Activated naive CD4-positive, alpha-beta T cell treated with anti-CD3 and anti-CD28 coated beads, Interleukin-2, amount 50 U/mL, for 24 hours (primary cell): ENCODE measurements around the gene BCL7B.
"Not testable (repeated sequence)": the region's sequence is repeated elsewhere in the genome, so short reads cannot be mapped to it uniquely, and the experiment has no call there.

Experiments used
- H3K27ac Mint-ChIP-seq: one replicate; pipeline ENCODE4 v1.8.0; 2021; ENCODE audit warnings: mild to moderate bottlenecking, mixed read lengths
- H3K27me3 Mint-ChIP-seq: one replicate; pipeline ENCODE4 v1.8.0; 2021; ENCODE audit warnings: mixed read lengths
- H3K36me3 Mint-ChIP-seq: one replicate; pipeline ENCODE4 v1.8.0; 2021; ENCODE audit warnings: mixed read lengths
- H3K4me1 Mint-ChIP-seq: one replicate; pipeline ENCODE4 v1.8.0; 2021; ENCODE audit warnings: mixed read lengths
- H3K4me3 Mint-ChIP-seq: one replicate; pipeline ENCODE4 v1.8.0; 2021; ENCODE audit warnings: mild to moderate bottlenecking, mixed read lengths
- H3K9me3 Mint-ChIP-seq: one replicate; pipeline ENCODE4 v1.8.0; 2021; ENCODE audit warnings: mixed read lengths

Gene BCL7B

GRCh38 chr7:73556208-73557107 lies 1.0 kb downstream of the BCL7B start:
- no peaks in the 10 kb centered on the region for H3K9me3 Mint-ChIP-seq
- peaks cover 32% of the 10 kb centered on the region for H3K4me1 Mint-ChIP-seq
- peaks cover 2% of the 10 kb centered on the region for H3K36me3 Mint-ChIP-seq
- peak overlapping the region; percentile 93 for H3K27ac Mint-ChIP-seq
- peak overlapping the region; percentile 94 for H3K4me3 Mint-ChIP-seq
- H3K27me3 Mint-ChIP-seq, result no peaks in the 10 kb centered on the region

DNA sequence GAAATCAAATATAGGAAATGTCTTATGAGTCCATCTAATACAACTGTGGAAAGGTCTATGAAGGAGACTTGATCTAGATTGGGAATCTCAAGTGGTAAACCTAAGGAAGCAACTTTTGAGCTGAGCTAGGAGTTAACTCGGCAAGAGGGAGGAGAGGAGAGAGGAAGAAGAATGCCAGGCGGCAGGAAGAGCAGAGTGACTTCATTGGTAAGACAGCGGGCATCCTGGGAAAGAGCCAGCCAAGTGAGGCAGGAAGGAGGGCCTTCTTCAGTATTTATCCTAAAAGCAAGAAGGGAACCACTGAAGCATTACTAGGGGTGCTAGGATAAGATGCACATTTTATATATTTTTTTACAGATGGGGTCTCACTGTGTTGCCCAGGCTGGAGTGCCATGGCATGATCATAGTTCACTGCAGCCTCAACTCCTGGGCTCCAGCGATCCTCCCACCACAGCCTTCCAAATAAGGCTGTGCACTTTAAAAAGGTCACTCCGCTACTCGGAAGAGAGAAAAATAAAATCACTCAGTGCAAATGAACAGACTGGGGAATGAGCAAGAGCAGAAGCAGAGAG lies 2.0 kb downstream of the BCL7B start:
- H3K27ac Mint-ChIP-seq, result peak overlapping the region; percentile 93
- H3K4me1 Mint-ChIP-seq, result peaks cover 37% of the 10 kb centered on the region
- H3K4me3 Mint-ChIP-seq, result peak overlapping the region; percentile 94
- no peaks in the 10 kb centered on the region for H3K27me3 Mint-ChIP-seq
- peaks cover 4% of the 10 kb centered on the region for H3K36me3 Mint-ChIP-seq
- no peaks in the 10 kb centered on the region for H3K9me3 Mint-ChIP-seq

DNA sequence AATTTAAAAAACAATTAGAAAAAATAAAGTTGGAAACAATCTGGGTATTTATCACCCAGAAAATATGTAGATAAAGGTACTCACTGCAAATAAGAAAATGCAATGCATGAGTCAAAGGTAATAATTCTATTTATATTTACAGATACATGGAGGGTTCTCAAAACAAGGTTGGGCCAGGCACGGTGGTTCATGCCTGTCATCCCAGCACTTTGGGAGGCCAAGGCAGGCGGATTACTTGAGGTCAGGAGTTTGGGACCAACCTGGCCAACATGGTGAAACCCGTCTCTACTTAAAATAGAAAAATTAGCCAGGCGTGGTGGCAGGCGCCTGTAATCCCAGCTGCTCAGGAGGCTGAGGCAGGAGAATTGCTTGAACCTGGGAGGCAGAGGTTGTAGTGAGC lies 7.4 kb downstream of the BCL7B start:
- H3K36me3 Mint-ChIP-seq, H3K27me3 Mint-ChIP-seq, H3K9me3 Mint-ChIP-seq, H3K4me3 Mint-ChIP-seq, H3K27ac Mint-ChIP-seq: not testable (repeated sequence)
- peaks cover 54% of the 10 kb centered on the region for H3K4me1 Mint-ChIP-seq

- peaks cover 9% of the 10 kb centered on the region for H3K36me3 Mint-ChIP-seq
- peak overlapping the region; percentile 60 for H3K27ac Mint-ChIP-seq
- H3K27me3 Mint-ChIP-seq, result no peaks in the 10 kb centered on the region
- no peak overlapping the region for H3K4me3 Mint-ChIP-seq
- no peaks in the 10 kb centered on the region for H3K9me3 Mint-ChIP-seq
- peaks cover 50% of the 10 kb centered on the region for H3K4me1 Mint-ChIP-seq
These were observed 8.3 kb downstream of the BCL7B start for GRCh38 chr7:73549176-73549575.

DNA sequence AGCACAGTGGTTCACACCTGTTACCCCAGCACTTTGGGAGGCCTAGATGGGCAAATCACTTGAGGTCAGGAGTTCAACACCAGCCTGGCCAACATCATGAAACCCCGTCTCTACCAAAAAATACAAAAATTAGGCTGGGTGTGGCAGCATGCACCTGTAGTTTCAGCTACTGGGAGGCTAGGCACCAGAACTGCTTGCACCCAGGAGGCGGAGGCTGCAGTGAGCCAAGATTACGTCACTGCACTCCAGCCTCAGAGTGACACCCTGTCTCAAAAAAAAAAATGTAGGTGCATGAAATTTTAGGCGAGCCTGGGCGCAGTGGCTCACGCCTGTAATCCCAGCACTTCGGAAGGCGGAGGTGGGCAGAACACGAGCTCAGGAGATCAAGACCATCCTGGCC lies 9.6 kb downstream of the BCL7B start:
- Mint-ChIP-seq H3K27me3 (no peaks in the 10 kb centered on the region), H3K4me1 (peaks cover 47% of the 10 kb centered on the region), H3K27ac (no peak overlapping the region), H3K9me3 (no peaks in the 10 kb centered on the region), H3K36me3 (peaks cover 13% of the 10 kb centered on the region), H3K4me3 (no peak overlapping the region)

- H3K27ac Mint-ChIP-seq, result no peak overlapping the region
- H3K36me3 Mint-ChIP-seq, result peaks cover 10% of the 10 kb centered on the region
- H3K27me3 Mint-ChIP-seq, result no peaks in the 10 kb centered on the region
- H3K4me3 Mint-ChIP-seq, result no peak overlapping the region
- no peaks in the 10 kb centered on the region for H3K9me3 Mint-ChIP-seq
- H3K4me1 Mint-ChIP-seq, result peaks cover 35% of the 10 kb centered on the region
These were observed 12.8 kb downstream of the BCL7B start for GRCh38 chr7:73544678-73545077.

DNA sequence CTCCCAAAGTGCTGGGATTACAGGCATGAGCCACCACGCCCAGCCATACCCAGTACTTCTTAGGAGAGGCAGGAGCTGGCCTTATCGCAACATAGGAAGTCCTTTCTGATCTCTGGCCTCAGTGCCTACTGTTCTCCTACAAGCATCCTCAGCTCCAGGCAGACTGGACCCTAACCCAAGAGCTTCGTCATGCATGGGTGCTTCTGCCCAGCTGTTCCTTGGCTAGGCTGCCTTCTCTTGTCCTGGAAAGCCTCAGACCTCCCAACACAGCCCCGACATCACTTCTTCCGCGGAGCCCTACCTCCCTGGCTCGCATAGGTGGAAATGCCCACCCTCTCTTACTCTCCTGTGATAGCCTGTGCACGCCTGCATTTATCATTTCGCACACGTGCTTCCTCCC lies 15.8 kb downstream of the BCL7B start:
- Mint-ChIP-seq H3K36me3 (peaks cover 12% of the 10 kb centered on the region), H3K4me3 (no peak overlapping the region), H3K4me1 (peaks cover 13% of the 10 kb centered on the region), H3K27me3 (no peaks in the 10 kb centered on the region), H3K9me3 (no peaks in the 10 kb centered on the region), H3K27ac (peak overlapping the region; percentile 41)

- H3K4me1 Mint-ChIP-seq, result peaks cover 3% of the 10 kb centered on the region
- no peak overlapping the region for H3K4me3 Mint-ChIP-seq
- no peaks in the 10 kb centered on the region for H3K9me3 Mint-ChIP-seq
- no peaks in the 10 kb centered on the region for H3K27me3 Mint-ChIP-seq
- peaks cover 12% of the 10 kb centered on the region for H3K36me3 Mint-ChIP-seq
- no peak overlapping the region for H3K27ac Mint-ChIP-seq
These were observed 17.8 kb downstream of the BCL7B start for GRCh38 chr7:73539709-73540108.

DNA sequence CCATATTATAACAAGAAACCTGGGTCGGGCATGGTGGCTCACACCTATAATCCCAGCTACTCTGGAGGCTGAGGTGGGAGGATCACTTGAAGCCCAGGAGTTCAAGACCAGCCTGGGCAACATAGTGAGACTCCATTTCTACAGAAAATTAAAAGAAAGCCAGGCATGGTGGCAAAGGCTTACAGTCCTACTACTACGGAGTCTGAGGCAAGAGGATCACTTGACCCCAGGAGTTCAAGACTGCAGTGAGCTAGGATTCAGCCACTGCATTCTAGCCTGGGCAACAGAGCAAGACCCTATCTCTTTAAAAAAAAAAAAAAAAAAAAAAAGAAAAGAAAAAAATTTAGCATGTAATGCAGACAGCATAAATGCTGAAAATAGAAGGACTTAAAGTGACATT lies 19.0 kb downstream of the BCL7B start:
- H3K9me3 Mint-ChIP-seq, H3K4me1 Mint-ChIP-seq, H3K4me3 Mint-ChIP-seq, H3K27me3 Mint-ChIP-seq, H3K36me3 Mint-ChIP-seq: not testable (repeated sequence)
- peak overlapping the region; percentile 65 for H3K27ac Mint-ChIP-seq

DNA sequence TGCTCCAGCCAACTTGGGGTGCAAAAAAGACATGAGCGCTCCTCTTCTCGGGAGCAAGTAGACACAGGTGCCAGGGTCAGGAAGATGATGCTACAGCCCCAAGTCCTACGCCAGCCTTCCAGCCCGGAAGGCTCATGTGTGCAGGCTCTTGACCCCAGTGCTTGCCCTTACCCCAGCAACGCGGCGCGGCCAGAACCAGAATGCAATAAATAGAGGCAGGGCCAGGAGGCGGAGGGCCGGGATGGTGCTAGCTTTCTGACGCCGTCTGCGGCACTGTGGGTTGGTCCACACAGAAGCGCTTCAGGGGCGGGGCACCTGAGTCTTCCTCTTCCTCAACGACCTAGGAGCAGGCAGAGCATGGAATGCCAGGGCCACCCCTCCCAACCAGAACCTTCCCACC lies 20.4 kb downstream of the BCL7B start:
- no peaks in the 10 kb centered on the region for H3K9me3 Mint-ChIP-seq
- H3K27ac Mint-ChIP-seq, result no peak overlapping the region
- no peaks in the 10 kb centered on the region for H3K27me3 Mint-ChIP-seq
- H3K4me3 Mint-ChIP-seq, result no peak overlapping the region
- peaks cover 8% of the 10 kb centered on the region for H3K36me3 Mint-ChIP-seq
- no peaks in the 10 kb centered on the region for H3K4me1 Mint-ChIP-seq

GRCh38 chr7:73536479-73536878 lies 21.0 kb downstream of the BCL7B start:
- Mint-ChIP-seq H3K27ac (no peak overlapping the region), H3K36me3 (peaks cover 8% of the 10 kb centered on the region), H3K27me3 (no peaks in the 10 kb centered on the region), H3K4me1 (no peaks in the 10 kb centered on the region), H3K4me3 (no peak overlapping the region), H3K9me3 (no peaks in the 10 kb centered on the region)

GRCh38 chr7:73535918-73536317 lies 21.6 kb downstream of the BCL7B start:
- not testable (repeated sequence) for H3K36me3 Mint-ChIP-seq, H3K4me1 Mint-ChIP-seq, H3K9me3 Mint-ChIP-seq, H3K27ac Mint-ChIP-seq, H3K4me3 Mint-ChIP-seq, H3K27me3 Mint-ChIP-seq

DNA sequence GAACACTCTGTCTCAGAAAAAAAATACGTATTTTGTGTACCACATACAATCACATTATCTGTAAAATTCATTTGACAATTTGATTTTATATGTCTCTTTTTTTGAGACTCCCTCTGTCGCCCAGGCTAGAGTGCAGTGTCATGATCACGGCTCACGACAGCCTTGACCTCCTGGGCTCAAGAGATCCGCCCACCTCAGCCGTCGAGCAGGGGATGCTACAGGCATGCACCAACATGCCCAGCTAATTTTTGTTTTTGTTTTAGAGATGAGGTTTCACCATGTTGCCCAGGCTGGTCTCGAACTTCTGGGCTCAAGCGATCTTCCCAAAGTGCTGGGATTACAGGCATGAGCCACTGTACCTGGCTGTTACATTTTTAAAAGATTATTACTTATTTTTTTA lies 23.7 kb downstream of the BCL7B start:
- H3K36me3 Mint-ChIP-seq, result peaks cover 9% of the 10 kb centered on the region
- H3K27me3 Mint-ChIP-seq, result no peaks in the 10 kb centered on the region
- no peaks in the 10 kb centered on the region for H3K4me1 Mint-ChIP-seq
- H3K9me3 Mint-ChIP-seq, result no peaks in the 10 kb centered on the region
- no peak overlapping the region for H3K27ac Mint-ChIP-seq
- H3K4me3 Mint-ChIP-seq, result no peak overlapping the region

DNA sequence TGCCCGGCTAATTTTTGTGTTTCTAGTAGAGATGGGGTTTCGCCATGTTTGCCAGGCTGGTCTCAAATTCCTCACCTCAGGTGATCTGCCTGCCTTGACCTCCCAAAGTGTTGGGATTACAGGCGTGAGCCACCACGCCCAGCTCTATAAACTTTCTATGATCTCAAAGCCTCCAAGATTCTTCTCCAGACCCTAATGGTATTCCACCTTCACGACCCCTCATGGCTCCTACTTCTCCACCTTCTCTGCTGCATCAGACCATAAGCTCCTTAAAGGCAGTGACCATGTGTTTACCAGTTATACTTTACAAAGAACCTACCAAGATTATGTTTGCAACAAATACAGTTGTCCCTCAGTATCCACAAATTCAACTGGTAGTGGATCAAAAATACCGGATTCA lies 25.3 kb downstream of the BCL7B start:
- Mint-ChIP-seq H3K36me3 (peaks cover 4% of the 10 kb centered on the region), H3K27me3 (no peaks in the 10 kb centered on the region), H3K27ac (no peak overlapping the region), H3K4me1 (peaks cover 9% of the 10 kb centered on the region), H3K9me3 (no peaks in the 10 kb centered on the region), H3K4me3 (no peak overlapping the region)

DNA sequence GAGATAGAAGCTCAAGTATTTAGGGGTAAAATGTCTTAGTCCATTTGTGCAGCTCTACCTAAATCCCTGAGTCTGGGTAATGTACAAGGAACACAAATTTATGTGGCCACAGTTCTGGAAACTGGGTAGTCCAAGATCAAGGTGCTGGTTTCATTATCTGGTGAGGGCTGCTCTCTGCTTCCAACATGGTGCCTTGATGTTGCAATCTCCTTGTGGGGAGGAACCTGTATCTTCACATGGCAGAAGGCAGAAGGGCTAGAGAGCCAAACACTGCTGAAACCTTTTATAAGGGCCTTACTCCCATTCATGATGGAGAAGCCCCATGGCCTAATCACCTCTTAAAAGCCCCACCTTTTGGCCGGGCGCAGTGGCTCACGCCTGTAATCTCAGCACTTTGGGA lies 26.7 kb downstream of the BCL7B start:
- H3K4me1 Mint-ChIP-seq, result peaks cover 18% of the 10 kb centered on the region
- H3K4me3 Mint-ChIP-seq, result no peak overlapping the region
- H3K36me3 Mint-ChIP-seq, result peaks cover 4% of the 10 kb centered on the region
- no peak overlapping the region for H3K27ac Mint-ChIP-seq
- H3K9me3 Mint-ChIP-seq, result no peaks in the 10 kb centered on the region
- no peaks in the 10 kb centered on the region for H3K27me3 Mint-ChIP-seq

DNA sequence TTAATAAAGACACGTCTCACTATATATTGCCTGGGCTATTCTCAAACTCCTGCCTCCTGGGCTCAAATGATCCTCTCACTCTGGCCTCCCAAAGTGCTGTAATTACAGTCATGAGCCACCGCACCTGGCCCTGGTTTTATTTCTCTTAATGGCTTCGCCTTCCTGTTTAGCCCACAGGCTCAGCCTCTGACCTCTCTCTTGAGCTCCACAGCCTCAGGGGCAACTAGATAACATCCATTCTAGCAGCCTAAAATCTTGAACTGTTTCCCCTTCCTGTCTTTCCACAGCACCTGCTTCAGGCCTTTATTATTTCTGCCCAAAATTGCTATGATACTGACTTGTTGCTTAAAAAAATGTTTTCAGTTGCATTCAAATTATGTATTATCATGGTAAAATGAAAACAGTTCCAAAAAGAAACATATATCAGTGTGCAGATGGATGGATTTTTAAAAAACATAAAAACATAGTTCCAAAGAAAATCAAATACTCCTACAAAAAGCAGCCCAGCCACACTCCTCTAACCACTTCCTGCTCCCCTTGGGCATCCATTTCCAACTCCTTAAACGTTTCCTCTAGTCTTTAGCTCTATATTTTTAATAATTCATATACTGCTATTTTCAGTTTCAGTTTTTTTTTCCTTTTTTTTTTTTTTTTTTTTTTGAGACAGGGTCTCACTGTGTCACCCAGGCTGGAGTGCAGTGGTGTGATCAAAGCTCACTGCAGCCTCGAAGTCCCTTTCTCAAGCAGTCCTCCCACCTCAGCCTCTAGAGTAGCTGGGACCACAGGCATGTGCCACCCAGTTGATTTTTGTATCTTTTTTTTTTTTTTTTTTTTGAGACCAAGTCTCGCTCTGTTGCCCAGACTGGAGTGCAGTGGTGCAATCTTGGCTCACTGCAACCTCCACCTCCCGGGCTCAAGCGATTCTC lies 30.3 kb downstream of the BCL7B start:
- peaks cover 39% of the 10 kb centered on the region for H3K4me1 Mint-ChIP-seq
- no peaks in the 10 kb centered on the region for H3K9me3 Mint-ChIP-seq
- no peaks in the 10 kb centered on the region for H3K27me3 Mint-ChIP-seq
- H3K27ac Mint-ChIP-seq, result peak overlapping the region; percentile 88
- peaks cover 2% of the 10 kb centered on the region for H3K36me3 Mint-ChIP-seq
- H3K4me3 Mint-ChIP-seq, result peak overlapping the region; percentile 24
